Measurements from ENCODE around the gene TMEM259. TPM values are rescaled to one million over a fixed set of nuclear protein-coding genes. Genes with fewer than 3 reads are reported as not detected.

The TMEM259 gene
- total and polyA plus RNA-seq, 9 of the 15 experiments (the other 6 are each of a cell fraction or from before 2014, with no cell fraction given), result 0.52 to 231 (median 63.6) TPM

DNA sequence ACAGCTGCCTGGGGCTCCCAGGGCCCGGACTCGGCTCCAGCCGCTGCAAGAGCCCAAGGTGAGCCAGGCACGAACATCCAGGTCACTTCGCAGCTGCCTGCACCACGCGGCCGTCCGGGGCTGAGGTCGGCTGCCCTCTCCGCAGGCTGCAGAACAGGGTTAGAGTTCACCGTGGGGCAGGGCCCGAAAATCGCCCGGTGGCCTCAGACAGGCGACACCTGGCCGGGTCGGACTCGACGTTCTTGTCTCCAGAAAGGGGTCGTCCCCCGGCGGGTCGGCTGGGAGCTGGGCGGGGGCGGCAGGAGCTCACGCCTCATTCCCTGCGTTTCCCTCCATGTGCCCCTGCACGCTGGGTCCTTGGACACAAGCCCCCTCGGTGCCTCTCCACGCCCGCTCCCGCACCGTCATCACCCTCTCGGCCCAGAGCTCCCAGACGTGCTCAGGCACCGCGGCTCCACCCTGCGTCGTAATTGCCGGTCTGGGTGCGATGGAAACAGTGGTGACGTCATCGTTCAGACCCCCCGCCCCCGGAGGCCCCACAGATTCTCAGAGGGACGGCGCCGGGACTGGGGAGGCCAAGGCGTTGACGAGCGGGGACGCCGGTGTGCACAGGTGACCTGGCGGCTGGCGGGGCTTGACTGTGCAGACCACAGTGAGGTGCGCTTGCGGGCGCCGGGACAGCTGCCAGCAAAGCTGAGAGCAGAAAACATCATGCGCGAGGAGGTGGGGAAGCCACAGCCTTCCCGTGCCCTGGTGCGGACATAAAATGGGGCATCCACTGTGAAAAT lies 24.7 kb downstream of the TMEM259 start (continued):
- TF ChIP-seq, protein P1, sequence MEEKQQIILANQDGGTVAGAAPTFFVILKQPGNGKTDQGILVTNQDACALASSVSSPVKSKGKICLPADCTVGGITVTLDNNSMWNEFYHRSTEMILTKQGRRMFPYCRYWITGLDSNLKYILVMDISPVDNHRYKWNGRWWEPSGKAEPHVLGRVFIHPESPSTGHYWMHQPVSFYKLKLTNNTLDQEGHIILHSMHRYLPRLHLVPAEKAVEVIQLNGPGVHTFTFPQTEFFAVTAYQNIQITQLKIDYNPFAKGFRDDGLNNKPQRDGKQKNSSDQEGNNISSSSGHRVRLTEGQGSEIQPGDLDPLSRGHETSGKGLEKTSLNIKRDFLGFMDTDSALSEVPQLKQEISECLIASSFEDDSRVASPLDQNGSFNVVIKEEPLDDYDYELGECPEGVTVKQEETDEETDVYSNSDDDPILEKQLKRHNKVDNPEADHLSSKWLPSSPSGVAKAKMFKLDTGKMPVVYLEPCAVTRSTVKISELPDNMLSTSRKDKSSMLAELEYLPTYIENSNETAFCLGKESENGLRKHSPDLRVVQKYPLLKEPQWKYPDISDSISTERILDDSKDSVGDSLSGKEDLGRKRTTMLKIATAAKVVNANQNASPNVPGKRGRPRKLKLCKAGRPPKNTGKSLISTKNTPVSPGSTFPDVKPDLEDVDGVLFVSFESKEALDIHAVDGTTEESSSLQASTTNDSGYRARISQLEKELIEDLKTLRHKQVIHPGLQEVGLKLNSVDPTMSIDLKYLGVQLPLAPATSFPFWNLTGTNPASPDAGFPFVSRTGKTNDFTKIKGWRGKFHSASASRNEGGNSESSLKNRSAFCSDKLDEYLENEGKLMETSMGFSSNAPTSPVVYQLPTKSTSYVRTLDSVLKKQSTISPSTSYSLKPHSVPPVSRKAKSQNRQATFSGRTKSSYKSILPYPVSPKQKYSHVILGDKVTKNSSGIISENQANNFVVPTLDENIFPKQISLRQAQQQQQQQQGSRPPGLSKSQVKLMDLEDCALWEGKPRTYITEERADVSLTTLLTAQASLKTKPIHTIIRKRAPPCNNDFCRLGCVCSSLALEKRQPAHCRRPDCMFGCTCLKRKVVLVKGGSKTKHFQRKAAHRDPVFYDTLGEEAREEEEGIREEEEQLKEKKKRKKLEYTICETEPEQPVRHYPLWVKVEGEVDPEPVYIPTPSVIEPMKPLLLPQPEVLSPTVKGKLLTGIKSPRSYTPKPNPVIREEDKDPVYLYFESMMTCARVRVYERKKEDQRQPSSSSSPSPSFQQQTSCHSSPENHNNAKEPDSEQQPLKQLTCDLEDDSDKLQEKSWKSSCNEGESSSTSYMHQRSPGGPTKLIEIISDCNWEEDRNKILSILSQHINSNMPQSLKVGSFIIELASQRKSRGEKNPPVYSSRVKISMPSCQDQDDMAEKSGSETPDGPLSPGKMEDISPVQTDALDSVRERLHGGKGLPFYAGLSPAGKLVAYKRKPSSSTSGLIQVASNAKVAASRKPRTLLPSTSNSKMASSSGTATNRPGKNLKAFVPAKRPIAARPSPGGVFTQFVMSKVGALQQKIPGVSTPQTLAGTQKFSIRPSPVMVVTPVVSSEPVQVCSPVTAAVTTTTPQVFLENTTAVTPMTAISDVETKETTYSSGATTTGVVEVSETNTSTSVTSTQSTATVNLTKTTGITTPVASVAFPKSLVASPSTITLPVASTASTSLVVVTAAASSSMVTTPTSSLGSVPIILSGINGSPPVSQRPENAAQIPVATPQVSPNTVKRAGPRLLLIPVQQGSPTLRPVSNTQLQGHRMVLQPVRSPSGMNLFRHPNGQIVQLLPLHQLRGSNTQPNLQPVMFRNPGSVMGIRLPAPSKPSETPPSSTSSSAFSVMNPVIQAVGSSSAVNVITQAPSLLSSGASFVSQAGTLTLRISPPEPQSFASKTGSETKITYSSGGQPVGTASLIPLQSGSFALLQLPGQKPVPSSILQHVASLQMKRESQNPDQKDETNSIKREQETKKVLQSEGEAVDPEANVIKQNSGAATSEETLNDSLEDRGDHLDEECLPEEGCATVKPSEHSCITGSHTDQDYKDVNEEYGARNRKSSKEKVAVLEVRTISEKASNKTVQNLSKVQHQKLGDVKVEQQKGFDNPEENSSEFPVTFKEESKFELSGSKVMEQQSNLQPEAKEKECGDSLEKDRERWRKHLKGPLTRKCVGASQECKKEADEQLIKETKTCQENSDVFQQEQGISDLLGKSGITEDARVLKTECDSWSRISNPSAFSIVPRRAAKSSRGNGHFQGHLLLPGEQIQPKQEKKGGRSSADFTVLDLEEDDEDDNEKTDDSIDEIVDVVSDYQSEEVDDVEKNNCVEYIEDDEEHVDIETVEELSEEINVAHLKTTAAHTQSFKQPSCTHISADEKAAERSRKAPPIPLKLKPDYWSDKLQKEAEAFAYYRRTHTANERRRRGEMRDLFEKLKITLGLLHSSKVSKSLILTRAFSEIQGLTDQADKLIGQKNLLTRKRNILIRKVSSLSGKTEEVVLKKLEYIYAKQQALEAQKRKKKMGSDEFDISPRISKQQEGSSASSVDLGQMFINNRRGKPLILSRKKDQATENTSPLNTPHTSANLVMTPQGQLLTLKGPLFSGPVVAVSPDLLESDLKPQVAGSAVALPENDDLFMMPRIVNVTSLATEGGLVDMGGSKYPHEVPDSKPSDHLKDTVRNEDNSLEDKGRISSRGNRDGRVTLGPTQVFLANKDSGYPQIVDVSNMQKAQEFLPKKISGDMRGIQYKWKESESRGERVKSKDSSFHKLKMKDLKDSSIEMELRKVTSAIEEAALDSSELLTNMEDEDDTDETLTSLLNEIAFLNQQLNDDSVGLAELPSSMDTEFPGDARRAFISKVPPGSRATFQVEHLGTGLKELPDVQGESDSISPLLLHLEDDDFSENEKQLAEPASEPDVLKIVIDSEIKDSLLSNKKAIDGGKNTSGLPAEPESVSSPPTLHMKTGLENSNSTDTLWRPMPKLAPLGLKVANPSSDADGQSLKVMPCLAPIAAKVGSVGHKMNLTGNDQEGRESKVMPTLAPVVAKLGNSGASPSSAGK (IDR thresholded peaks at IDR 0.05), result peak; percentile 65
- TF ChIP-seq L3MBTL2 (IDR thresholded peaks at IDR 0.05), result peak; percentile 75
- TF ChIP-seq, protein P2, sequence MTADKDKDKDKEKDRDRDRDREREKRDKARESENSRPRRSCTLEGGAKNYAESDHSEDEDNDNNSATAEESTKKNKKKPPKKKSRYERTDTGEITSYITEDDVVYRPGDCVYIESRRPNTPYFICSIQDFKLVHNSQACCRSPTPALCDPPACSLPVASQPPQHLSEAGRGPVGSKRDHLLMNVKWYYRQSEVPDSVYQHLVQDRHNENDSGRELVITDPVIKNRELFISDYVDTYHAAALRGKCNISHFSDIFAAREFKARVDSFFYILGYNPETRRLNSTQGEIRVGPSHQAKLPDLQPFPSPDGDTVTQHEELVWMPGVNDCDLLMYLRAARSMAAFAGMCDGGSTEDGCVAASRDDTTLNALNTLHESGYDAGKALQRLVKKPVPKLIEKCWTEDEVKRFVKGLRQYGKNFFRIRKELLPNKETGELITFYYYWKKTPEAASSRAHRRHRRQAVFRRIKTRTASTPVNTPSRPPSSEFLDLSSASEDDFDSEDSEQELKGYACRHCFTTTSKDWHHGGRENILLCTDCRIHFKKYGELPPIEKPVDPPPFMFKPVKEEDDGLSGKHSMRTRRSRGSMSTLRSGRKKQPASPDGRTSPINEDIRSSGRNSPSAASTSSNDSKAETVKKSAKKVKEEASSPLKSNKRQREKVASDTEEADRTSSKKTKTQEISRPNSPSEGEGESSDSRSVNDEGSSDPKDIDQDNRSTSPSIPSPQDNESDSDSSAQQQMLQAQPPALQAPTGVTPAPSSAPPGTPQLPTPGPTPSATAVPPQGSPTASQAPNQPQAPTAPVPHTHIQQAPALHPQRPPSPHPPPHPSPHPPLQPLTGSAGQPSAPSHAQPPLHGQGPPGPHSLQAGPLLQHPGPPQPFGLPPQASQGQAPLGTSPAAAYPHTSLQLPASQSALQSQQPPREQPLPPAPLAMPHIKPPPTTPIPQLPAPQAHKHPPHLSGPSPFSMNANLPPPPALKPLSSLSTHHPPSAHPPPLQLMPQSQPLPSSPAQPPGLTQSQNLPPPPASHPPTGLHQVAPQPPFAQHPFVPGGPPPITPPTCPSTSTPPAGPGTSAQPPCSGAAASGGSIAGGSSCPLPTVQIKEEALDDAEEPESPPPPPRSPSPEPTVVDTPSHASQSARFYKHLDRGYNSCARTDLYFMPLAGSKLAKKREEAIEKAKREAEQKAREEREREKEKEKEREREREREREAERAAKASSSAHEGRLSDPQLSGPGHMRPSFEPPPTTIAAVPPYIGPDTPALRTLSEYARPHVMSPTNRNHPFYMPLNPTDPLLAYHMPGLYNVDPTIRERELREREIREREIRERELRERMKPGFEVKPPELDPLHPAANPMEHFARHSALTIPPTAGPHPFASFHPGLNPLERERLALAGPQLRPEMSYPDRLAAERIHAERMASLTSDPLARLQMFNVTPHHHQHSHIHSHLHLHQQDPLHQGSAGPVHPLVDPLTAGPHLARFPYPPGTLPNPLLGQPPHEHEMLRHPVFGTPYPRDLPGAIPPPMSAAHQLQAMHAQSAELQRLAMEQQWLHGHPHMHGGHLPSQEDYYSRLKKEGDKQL (CRISPR knock-in tag; IDR thresholded peaks at IDR 0.05; ENCODE audit: borderline replicate concordance), result no peak
- TF ChIP-seq, protein P3, sequence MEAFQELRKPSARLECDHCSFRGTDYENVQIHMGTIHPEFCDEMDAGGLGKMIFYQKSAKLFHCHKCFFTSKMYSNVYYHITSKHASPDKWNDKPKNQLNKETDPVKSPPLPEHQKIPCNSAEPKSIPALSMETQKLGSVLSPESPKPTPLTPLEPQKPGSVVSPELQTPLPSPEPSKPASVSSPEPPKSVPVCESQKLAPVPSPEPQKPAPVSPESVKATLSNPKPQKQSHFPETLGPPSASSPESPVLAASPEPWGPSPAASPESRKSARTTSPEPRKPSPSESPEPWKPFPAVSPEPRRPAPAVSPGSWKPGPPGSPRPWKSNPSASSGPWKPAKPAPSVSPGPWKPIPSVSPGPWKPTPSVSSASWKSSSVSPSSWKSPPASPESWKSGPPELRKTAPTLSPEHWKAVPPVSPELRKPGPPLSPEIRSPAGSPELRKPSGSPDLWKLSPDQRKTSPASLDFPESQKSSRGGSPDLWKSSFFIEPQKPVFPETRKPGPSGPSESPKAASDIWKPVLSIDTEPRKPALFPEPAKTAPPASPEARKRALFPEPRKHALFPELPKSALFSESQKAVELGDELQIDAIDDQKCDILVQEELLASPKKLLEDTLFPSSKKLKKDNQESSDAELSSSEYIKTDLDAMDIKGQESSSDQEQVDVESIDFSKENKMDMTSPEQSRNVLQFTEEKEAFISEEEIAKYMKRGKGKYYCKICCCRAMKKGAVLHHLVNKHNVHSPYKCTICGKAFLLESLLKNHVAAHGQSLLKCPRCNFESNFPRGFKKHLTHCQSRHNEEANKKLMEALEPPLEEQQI (IDR thresholded peaks at IDR 0.05), result no peak
